Psoas muscle (tissue), 8 donors: Measurements from ENCODE around the gene PDCD7. TPM values are rescaled to one million over a fixed set of nuclear protein-coding genes. Genes with fewer than 3 reads are reported as not detected.
A peak's percentile ranks its signal among the peaks of the same experiment; 100 is the strongest.

Experiments used
- ATAC-seq, 4 donors: fragments of 200-7000 bp; cut with Tn5 transposase; one replicate each; pipeline ENCODE4 v1.9.1; 2020; ENCODE audit warnings: moderate library complexity in 3 of 4, mild to moderate bottlenecking in 2 of 4
- DNase-seq, 2 donors: peaks; one replicate each; pipeline ENCODE4 v3.0.0-alpha.2; 2020
- H3K27ac ChIP-seq: fragments of 200-600 bp; one replicate; pipeline ENCODE4 v1.8.0; 2022
- H3K27me3 ChIP-seq, 3 donors: fragments of 200-600 bp in 1 of 3; one replicate each; pipeline versions ENCODE4 v1.6.1 to v1.8.0; 2013 to 2022; ENCODE audit warnings: low read length in 2 of 3, mild to moderate bottlenecking in 2 of 3, moderate library complexity in 1 of 3; ENCODE audit not compliant: insufficient read depth in 3 of 3
- H3K36me3 ChIP-seq, 2 donors: fragments of 200-600 bp in 1 of 2; one replicate each; pipeline versions ENCODE4 v1.6.1 to v1.8.0; 2013 to 2022; ENCODE audit warnings: low read depth in 1 of 2, mild to moderate bottlenecking in 1 of 2, moderate library complexity in 1 of 2; ENCODE audit not compliant: insufficient read depth in 1 of 2
- H3K4me1 ChIP-seq: fragments of 200-600 bp; one replicate; pipeline ENCODE4 v1.8.0; 2022
- H3K4me3 ChIP-seq: fragments of 200-600 bp; one replicate; pipeline ENCODE4 v1.8.0; 2022; ENCODE audit warnings: mild to moderate bottlenecking
- H3K9me3 ChIP-seq: fragments of 200-600 bp; one replicate; pipeline ENCODE4 v1.8.0; 2022
- WGBS, 3 donors: extraction: QIAGEN DNeasy Blood & Tissue Kit; methylation state at CpG; one replicate each; pipeline versions ENCODE4 v1.1.6 to v1.1.7; 2013; 5-methylcytosine and 5-hydroxymethylcytosine counted together
- intact Hi-C, 2 donors: fragments of 100-400 bp; cut with DNase I; formaldehyde crosslinking; loops; one replicate each; pipeline versions ENCODE4 v1.11.0 to v1.14.2; 2022
- polyA plus RNA-seq, 3 donors: library from polyadenylated mRNA; stranded (reverse); fragments of 200-250 nt; gene quantifications; one replicate each; pipeline ENCODE4 v1.2.3, GENCODE V29; 2013
- total RNA-seq, 4 donors: library from RNA; stranded (reverse); fragmentation: NEBNext Ultra II Directional in 2 of 4; extraction: Animal tissue kit (Norgen Biotek cat#: 25700) in 2 of 4; gene quantifications; one replicate each; pipeline versions ENCODE4 v1.2.1 to v1.2.4, GENCODE V29; 2021 to 2023
- TF ChIP-seq, protein P1 (sequence below): fragments of 200-600 bp; IDR thresholded peaks from one replicate; pipeline ENCODE4 v1.8.0; 2022; ENCODE audit warnings: antibody characterized with exemption
- donor health status: healthy with polysubstance abuse.
- donor health status: DM: no; HTN: no; CAD: no; lungs with moderate emphysema.
- donor health status: Bipolar disorder and iron deficiency.
- donor health status: healthy.
- donor health status: DM: yes; HTN: yes; CAD: no.
- donor health status: DM: no; HTN: no; CAD: no.
- donor health status: DM: no; HTN: no; CAD: no.
- donor health status: DM: yes; HTN: yes; CAD: no.

Gene PDCD7
- total and polyA plus RNA-seq, 7 donors: 6.8 to 22.4 (median 14.5) TPM

DNA sequence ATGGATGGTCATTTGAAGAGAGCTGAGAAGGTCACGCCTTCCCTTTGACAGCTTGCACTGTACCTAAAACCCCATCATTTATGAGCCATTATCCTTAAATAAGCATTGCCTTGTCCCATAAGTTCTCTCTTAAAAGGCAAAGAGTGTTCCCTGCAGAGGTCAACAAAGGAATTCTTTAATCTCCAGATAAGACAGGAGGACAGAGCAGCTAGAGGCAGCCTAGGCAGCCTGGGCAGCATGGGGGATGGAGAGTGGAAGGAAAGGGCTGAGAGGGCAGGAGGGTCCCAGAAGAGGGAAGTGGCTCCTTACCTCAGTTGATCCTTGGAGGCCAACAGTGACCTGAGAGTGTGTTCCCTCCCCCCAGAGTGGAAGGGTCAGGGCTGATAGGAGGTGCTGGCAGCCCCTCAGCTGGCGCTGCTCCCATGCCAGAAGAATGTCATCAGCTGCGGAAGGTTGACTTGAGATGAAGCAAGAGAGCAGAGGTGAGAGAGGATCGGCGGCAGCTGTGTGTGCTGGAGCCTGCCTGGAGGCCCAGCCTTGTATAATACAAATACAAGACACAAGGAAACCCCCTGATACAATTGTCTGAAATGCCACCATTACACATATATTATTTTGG, 44.3 kb downstream of the PDCD7 start:
- no peak overlapping the region for H3K4me3 ChIP-seq
- no peak for DNase-seq
- peaks cover 0 to 7% of the 10 kb centered on the region in 2 donors for H3K36me3 ChIP-seq
- peaks cover 45% of the 10 kb centered on the region for H3K4me1 ChIP-seq
- intact Hi-C loops: loop anchor here in 1 of 2 donors (5.0 kb wide), 1 partner anchor 37 kb away; no protein-coding TSS in a partner anchor
- TF ChIP-seq, protein P1, sequence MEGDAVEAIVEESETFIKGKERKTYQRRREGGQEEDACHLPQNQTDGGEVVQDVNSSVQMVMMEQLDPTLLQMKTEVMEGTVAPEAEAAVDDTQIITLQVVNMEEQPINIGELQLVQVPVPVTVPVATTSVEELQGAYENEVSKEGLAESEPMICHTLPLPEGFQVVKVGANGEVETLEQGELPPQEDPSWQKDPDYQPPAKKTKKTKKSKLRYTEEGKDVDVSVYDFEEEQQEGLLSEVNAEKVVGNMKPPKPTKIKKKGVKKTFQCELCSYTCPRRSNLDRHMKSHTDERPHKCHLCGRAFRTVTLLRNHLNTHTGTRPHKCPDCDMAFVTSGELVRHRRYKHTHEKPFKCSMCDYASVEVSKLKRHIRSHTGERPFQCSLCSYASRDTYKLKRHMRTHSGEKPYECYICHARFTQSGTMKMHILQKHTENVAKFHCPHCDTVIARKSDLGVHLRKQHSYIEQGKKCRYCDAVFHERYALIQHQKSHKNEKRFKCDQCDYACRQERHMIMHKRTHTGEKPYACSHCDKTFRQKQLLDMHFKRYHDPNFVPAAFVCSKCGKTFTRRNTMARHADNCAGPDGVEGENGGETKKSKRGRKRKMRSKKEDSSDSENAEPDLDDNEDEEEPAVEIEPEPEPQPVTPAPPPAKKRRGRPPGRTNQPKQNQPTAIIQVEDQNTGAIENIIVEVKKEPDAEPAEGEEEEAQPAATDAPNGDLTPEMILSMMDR: no peak
- H3K27ac ChIP-seq: peak overlapping the region; percentile 87
- 38 to 58% (median 46%) methylated on average over 5 of the region's 5 CpGs for WGBS, 3 donors
- H3K9me3 ChIP-seq: no peaks in the 10 kb centered on the region
- H3K27me3 ChIP-seq: no peaks in the 10 kb centered on the region
- peak; percentile 28 to 57 (median 34) for ATAC-seq

DNA sequence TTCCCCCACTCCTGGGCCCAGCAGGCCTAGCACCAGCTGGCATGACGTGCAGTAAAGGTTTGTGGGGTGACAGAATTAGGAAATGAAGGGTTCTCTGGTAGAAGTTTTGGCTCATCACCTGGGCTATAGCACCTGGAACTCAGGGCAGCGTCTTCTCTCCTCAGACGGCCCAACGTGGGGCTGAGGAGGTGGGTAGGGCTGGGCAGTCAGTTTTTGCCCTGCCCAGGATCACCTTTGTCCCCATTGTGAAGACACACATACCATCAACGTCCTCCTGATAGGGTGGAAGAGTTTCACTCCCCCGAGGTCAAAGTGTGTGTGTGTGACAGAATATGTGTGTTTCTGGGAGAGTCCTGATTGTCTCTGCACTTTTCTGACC, 45.0 kb downstream of the PDCD7 start:
- no peaks in the 10 kb centered on the region for H3K9me3 ChIP-seq
- peaks cover 48% of the 10 kb centered on the region for H3K4me1 ChIP-seq
- ATAC-seq (peak; percentile 1 to 25 (median 13)), DNase-seq (no peak)
- WGBS, 3 donors: 18 to 38% (median 33%) methylated on average over 6 of the region's 6 CpGs
- intact Hi-C loops: loop anchor here in 1 of 2 donors (5.0 kb wide), 1 partner anchor 36 kb away; no protein-coding TSS in a partner anchor
- no peak overlapping the region for H3K4me3 ChIP-seq
- peaks cover 0 to 7% of the 10 kb centered on the region in 2 donors for H3K36me3 ChIP-seq
- no peaks in the 10 kb centered on the region for H3K27me3 ChIP-seq
- TF ChIP-seq, protein P1: no peak
- peak overlapping the region; percentile 87 for H3K27ac ChIP-seq

DNA sequence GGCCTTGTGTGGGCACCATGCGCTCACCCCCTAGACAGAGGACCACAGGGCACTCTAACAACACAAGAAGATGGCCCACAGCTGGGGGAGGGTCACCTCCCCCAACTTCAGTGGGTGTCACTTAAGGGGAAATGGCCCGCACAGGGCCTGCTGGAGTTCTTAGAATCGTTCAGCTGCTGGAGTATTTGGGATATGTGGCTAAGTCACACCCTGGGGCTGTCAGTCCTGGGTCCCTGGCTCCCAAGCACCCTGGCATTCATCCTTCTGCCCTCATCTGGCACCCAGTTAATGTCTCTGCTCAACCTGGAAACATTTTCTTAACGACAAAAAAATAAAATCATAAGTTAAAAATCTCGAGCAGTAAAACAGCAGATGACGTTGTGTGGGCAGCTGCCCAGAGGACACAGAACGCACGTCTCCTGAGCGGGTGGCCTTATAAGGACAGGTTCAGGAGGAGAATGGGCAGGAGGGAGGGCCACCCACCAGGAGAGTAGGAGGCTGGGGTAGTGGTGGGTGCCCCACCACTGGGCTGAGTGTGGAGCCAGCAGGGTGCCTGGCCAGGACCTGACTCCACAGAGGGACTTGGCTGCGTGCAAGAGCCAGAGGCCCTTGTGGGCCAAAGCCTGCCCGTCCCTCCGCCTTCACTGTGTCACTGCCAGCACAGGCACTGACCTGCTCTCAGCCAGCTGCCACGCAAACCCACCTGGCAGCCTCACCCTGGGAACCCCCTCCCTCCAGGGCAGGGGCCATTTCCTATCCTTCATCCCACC, 45.5 kb downstream of the PDCD7 start:
- intact Hi-C loops: loop anchor here in 1 of 2 donors (5.0 kb wide), 1 partner anchor 36 kb away; no protein-coding TSS in a partner anchor
- Histone ChIP-seq H3K36me3 (peaks cover 0 to 7% of the 10 kb centered on the region in 2 donors), H3K4me3 (no peak overlapping the region), H3K4me1 (peaks cover 50% of the 10 kb centered on the region), H3K27ac (peak overlapping the region; percentile 87), H3K27me3 (no peaks in the 10 kb centered on the region), H3K9me3 (no peaks in the 10 kb centered on the region)
- TF ChIP-seq, protein P1: no peak
- peak; percentile 52 to 76 (median 70) for ATAC-seq
- WGBS, 3 donors: 25 to 40% (median 29%) methylated on average over 13 of the region's 13 CpGs
- peak in 1 of 2 donors; percentile 72 for DNase-seq

DNA sequence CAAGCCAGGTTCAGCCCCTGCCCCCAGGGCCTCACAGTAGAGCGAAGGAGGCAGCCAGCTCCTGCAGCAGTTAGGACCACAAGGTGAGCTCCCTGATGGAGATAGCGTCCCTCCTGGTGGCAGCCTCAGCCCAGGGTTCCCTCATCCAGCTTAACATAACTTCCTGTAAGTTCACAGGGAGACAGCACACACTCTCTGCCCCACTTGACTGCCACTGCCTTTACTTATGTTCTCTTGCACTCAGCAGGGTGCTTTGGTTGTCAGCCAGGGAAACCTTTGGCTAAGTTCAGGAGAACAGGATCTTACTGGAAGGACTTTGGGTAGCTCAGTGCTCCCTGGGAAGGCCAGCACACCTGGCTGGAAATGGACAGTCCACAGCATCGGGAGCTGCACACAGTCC, 46.2 kb downstream of the PDCD7 start:
- H3K4me3 ChIP-seq: no peak overlapping the region
- no peaks in the 10 kb centered on the region for H3K9me3 ChIP-seq
- TF ChIP-seq, protein P1: no peak
- ATAC-seq (peak in 3 of 4 donors; percentile 2 to 19 (median 4)), DNase-seq (no peak)
- peaks cover 0 to 1% of the 10 kb centered on the region in 2 donors for H3K36me3 ChIP-seq
- intact Hi-C loops: loop anchor here in 1 of 2 donors (5.0 kb wide), 1 partner anchor 35 kb away; no protein-coding TSS in a partner anchor
- H3K27me3 ChIP-seq: no peaks in the 10 kb centered on the region
- peaks cover 56% of the 10 kb centered on the region for H3K4me1 ChIP-seq
- WGBS, 3 donors: 51 to 66% (median 62%) methylated on average over 3 of the region's 3 CpGs
- H3K27ac ChIP-seq: peak overlapping the region; percentile 87
